Mesodermal cell (in vitro differentiated cells): ENCODE measurements around the gene SMARCB1.

ENCODE experiments used
- H3K27ac ChIP-seq: 2 replicates; pipeline ENCODE4 v1.7.0; 2013; ENCODE audit warnings: mild to moderate bottlenecking, low read depth, low read length, moderate library complexity; ENCODE audit not compliant: severe bottlenecking
- H3K36me3 ChIP-seq: 2 replicates; pipeline ENCODE4 v1.7.1; 2013; ENCODE audit warnings: mild to moderate bottlenecking, low read length, moderate library complexity; ENCODE audit not compliant: control insufficient read depth, insufficient read depth
- H3K4me1 ChIP-seq: one replicate; pipeline ENCODE4 v1.7.1; 2013; ENCODE audit warnings: mild to moderate bottlenecking, low read length; ENCODE audit not compliant: insufficient read depth, control insufficient read depth, poor library complexity, severe bottlenecking
- H3K4me3 ChIP-seq: 2 replicates; pipeline ENCODE4 v1.7.0; 2013; ENCODE audit warnings: low read length, control low read depth, mild to moderate bottlenecking; ENCODE audit not compliant: insufficient read depth, poor library complexity, severe bottlenecking; ENCODE audit errors: extremely low read depth
- H3K9me3 ChIP-seq: 2 replicates; pipeline ENCODE4 v1.7.1; 2013; ENCODE audit warnings: mild to moderate bottlenecking, low read length, moderate library complexity; ENCODE audit not compliant: control insufficient read depth
- WGBS, 2 experiments: methylation state at CpG; one replicate each; pipeline ENCODE4 v1.1.5; 2013; ENCODE audit warnings: missing lambda C conversion rate in 2 of 2; ENCODE audit not compliant: insufficient coverage in 2 of 2; 5-methylcytosine and 5-hydroxymethylcytosine counted together

Gene SMARCB1

GRCh38 chr22:23833911-23834317 is 47.1 kb downstream of the SMARCB1 start:
- H3K4me3 ChIP-seq = no peak overlapping the region
- no peak overlapping the region for H3K27ac ChIP-seq
- H3K36me3 ChIP-seq = peaks cover 70% of the 10 kb centered on the region
- H3K4me1 ChIP-seq = peaks cover 13% of the 10 kb centered on the region
- 92 to 97% methylated on average over 9 to 10 of the region's 13 CpGs for WGBS, 2 experiments
- no peaks in the 10 kb centered on the region for H3K9me3 ChIP-seq

- no peaks in the 10 kb centered on the region for H3K9me3 ChIP-seq
- H3K36me3 ChIP-seq = peaks cover 65% of the 10 kb centered on the region
- H3K4me3 ChIP-seq = no peak overlapping the region
- peaks cover 13% of the 10 kb centered on the region for H3K4me1 ChIP-seq
- H3K27ac ChIP-seq = no peak overlapping the region
- no CpG with 5 or more reads among the region's 3 CpGs for WGBS, 2 experiments
These were observed 47.6 kb downstream of the SMARCB1 start for GRCh38 chr22:23834406-23834792.

- peaks cover 13% of the 10 kb centered on the region for H3K4me1 ChIP-seq
- no peak overlapping the region for H3K27ac ChIP-seq
- peaks cover 60% of the 10 kb centered on the region for H3K36me3 ChIP-seq
- 96 to 99% methylated on average over 7 to 10 of the region's 10 CpGs for WGBS, 2 experiments
- H3K9me3 ChIP-seq = no peaks in the 10 kb centered on the region
- H3K4me3 ChIP-seq = no peak overlapping the region
These were observed 48.2 kb downstream of the SMARCB1 start for GRCh38 chr22:23834793-23835483.

DNA sequence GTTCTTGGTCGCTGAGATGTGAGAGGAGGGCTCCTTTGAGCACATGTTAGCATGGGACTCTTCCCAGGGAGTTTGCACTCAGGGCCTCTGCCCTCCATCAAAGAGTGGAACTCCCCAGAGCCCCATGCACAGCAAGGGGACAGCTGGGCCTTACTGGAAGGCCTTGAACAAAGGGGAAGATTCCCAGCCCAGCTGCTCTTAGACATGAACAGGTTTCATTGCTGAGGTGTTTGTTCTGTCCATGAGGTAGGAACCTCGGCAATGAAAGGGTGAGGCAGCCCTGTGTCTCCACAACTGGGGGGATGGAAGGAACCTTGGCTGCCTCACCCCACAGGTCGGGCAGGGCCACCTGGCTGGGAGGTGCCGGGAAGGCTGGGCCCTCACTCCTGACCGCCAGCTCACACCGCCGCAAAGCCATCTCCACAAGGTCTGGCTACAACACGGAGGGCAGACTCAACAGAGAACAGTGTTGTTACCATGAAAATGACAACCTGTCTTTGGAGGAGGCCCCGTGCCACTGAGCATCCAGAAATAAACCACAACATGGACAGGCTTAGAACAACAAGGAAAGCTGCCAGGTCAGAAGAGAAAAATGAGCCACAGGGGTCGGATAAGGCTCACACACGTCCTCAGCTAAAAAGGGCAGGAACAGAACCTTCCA is 48.8 kb downstream of the SMARCB1 start:
- H3K4me3 ChIP-seq = no peak overlapping the region
- H3K9me3 ChIP-seq = no peaks in the 10 kb centered on the region
- no peak overlapping the region for H3K27ac ChIP-seq
- WGBS, 2 experiments = 74 to 91% methylated on average over 7 to 10 of the region's 11 CpGs
- peaks cover 13% of the 10 kb centered on the region for H3K4me1 ChIP-seq
- H3K36me3 ChIP-seq = peaks cover 54% of the 10 kb centered on the region

GRCh38 chr22:23836281-23836680 is 49.5 kb downstream of the SMARCB1 start:
- 92 to 100% methylated on average over 3 to 4 of the region's 5 CpGs for WGBS, 2 experiments
- H3K36me3 ChIP-seq = peaks cover 47% of the 10 kb centered on the region

GRCh38 chr22:23836692-23837495 is 50.1 kb downstream of the SMARCB1 start:
- 86% methylated on average over 8 to 11 of the region's 12 CpGs for WGBS, 2 experiments

More at GRCh38 chr22:23836281-23836680, 49.5 kb downstream of the SMARCB1 start:
- peaks cover 13% of the 10 kb centered on the region for H3K4me1 ChIP-seq
- no peaks in the 10 kb centered on the region for H3K9me3 ChIP-seq
- no peak overlapping the region for H3K4me3 ChIP-seq
- no peak overlapping the region for H3K27ac ChIP-seq

GRCh38 chr22:23837496-23837859 is 50.7 kb downstream of the SMARCB1 start:
- peaks cover 19% of the 10 kb centered on the region for H3K4me1 ChIP-seq
- H3K9me3 ChIP-seq = no peaks in the 10 kb centered on the region
- 84 to 87% methylated on average over 11 to 12 of the region's 12 CpGs for WGBS, 2 experiments
- peaks cover 36% of the 10 kb centered on the region for H3K36me3 ChIP-seq
- no peak overlapping the region for H3K4me3 ChIP-seq
- H3K27ac ChIP-seq = no peak overlapping the region

More at GRCh38 chr22:23836692-23837495, 50.1 kb downstream of the SMARCB1 start:
- Histone ChIP-seq H3K36me3 (peaks cover 41% of the 10 kb centered on the region), H3K4me1 (peaks cover 13% of the 10 kb centered on the region), H3K4me3 (no peak overlapping the region), H3K9me3 (no peaks in the 10 kb centered on the region), H3K27ac (no peak overlapping the region)

- 31 to 34% methylated on average over 37 to 39 of the region's 41 CpGs for WGBS, 2 experiments
- Histone ChIP-seq H3K9me3 (no peaks in the 10 kb centered on the region), H3K27ac (peak overlapping the region; percentile 6), H3K36me3 (peaks cover 30% of the 10 kb centered on the region), H3K4me1 (peaks cover 21% of the 10 kb centered on the region), H3K4me3 (peak overlapping the region; percentile 37)
These were observed 51.3 kb downstream of the SMARCB1 start for GRCh38 chr22:23837911-23838680.

- peak within 1 kb of the TSS; percentile 37 for H3K4me3 ChIP-seq
- WGBS, 2 experiments = 1% methylated on average over 46 to 58 of the region's 70 CpGs
- peak within 1 kb of the TSS; percentile 41 for H3K27ac ChIP-seq
- peaks cover 22% of the 10 kb centered on the region for H3K36me3 ChIP-seq
- peaks cover 21% of the 10 kb centered on the region for H3K4me1 ChIP-seq
- H3K9me3 ChIP-seq = no peaks in the 10 kb centered on the region
These were observed 52.1 kb downstream of the SMARCB1 start, which contains the start of gene DERL3 for GRCh38 chr22:23838681-23839468. Gene DERL3 (minus strand): TSS chr22:23839006. CDS start chr22:23838987, 19 bp downstream.
